Endometrium (tissue), 2 donors: Measurements from ENCODE around the gene ZNF45.
"Not testable (repeated sequence)": the region's sequence is repeated elsewhere in the genome, so short reads cannot be mapped to it uniquely, and the experiment has no call there.

ENCODE experiments used
- FAIRE-seq: peaks from 2 replicates; lab custom pipeline; 2012; peaks lifted over from hg19 to GRCh38; lab: Jason Lieb, UNC
- donor health status: control.
- donor health status: control.

Gene ZNF45

GRCh38 chr19:43934985-43935708 lies at the start of gene ZNF45:
ZNF45 (minus strand) TSS chr19:43935282; CDS start chr19:43922185, 13,097 bp downstream.
- FAIRE-seq, result peak; percentile 53

- FAIRE-seq, result no peak
Measured at GRCh38 chr19:43984687-43985000, 49.6 kb upstream of the ZNF45 start.

GRCh38 chr19:43983912-43984686 lies 49.0 kb upstream of the ZNF45 start, which contains the start of gene ZNF155:
ZNF155 (plus strand) TSS chr19:43984188; CDS start chr19:43988544, 4,356 bp downstream.
- peak; percentile 95 for FAIRE-seq

DNA sequence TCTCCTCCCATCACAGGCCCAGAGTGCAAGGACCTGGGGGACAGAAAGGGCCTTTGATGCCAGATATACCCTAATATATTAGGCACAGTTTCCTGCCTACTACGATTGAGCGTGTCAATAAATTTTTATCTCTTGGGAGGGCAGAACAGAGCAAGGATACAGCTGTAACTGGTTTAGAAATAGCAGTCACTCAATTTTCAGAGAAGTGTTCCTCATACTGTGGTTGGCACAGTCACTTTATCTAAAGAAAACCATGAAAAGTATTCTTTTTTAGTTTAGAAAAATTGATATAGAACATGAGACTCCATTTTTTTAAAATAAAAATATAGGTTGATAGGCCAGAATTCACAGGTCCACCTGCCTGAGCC lies 48.4 kb upstream of the ZNF45 start:
- no peak for FAIRE-seq

- no peak for FAIRE-seq
Measured at GRCh38 chr19:43976732-43977131, 41.6 kb upstream of the ZNF45 start.

DNA sequence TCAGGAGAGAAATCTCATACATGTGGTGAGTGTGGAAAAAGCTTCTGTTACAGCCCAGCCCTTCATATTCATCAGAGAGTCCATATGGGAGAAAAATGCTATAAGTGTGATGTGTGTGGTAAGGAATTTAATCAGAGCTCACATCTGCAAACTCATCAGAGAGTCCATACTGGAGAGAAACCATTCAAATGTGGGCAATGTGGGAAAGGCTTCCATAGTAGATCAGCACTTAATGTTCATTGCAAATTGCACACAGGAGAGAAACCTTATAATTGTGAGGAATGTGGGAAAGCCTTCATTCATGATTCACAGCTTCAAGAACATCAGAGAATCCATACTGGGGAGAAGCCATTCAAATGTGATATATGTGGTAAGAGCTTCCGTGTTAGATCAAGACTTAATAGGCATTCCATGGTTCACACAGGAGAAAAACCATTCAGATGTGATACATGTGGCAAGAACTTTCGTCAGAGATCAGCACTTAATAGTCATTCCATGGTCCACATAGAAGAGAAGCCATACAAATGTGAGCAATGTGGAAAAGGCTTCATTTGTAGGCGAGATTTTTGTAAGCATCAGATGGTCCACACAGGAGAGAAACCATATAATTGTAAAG lies 31.1 kb upstream of the ZNF45 start:
- FAIRE-seq, result no peak

- FAIRE-seq, result no peak
Measured at GRCh38 chr19:43960411-43960810, 25.3 kb upstream of the ZNF45 start.

GRCh38 chr19:43957891-43958290 lies 22.8 kb upstream of the ZNF45 start:
- no peak for FAIRE-seq

GRCh38 chr19:43956827-43957226 lies 21.7 kb upstream of the ZNF45 start:
- FAIRE-seq, result no peak

DNA sequence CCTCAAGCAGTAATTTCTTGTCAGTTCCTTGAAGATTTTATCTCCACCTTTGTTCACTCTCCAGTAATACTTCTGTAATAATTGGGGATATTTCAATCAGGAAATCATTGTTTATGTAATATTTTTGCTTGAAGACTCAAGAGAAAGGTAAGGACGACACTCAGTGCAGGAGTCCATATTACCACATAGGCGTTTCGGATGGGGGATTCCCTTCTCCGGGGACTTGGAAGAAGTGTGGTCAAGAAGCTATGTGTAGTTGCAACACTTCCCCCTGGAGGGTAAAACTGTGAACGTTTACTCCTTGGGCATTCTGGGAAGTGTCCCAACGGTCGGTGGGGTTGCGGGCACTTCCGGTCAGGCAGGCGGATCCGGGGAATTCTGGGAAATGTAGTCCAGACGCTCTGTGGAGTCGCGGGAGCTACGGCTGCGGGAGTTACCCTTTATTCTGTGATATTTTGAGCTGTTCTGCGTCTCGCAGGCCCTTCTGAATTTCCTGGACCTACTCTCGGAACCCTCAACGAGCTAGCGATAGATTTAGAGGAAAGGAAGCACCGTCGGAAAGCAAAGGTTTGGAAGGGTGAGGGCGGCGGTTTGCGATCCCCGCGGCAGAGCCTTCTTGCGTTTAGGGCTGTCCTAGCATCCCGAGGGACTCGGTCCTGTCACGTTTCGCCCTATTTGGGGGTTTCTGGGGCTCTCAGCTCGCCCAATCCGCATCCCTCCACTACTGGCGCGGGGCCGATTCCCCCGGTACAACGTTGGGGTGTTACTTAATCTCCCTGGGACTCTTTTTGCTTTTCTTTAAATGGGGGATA lies 16.0 kb upstream of the ZNF45 start, which contains the start of gene ZNF221:
Gene ZNF221 (plus strand): TSS at position 395 of the 812 bp plus-strand sequence. CDS start 11,499 bp downstream, outside the sequence.
- peak; percentile 92 for FAIRE-seq

DNA sequence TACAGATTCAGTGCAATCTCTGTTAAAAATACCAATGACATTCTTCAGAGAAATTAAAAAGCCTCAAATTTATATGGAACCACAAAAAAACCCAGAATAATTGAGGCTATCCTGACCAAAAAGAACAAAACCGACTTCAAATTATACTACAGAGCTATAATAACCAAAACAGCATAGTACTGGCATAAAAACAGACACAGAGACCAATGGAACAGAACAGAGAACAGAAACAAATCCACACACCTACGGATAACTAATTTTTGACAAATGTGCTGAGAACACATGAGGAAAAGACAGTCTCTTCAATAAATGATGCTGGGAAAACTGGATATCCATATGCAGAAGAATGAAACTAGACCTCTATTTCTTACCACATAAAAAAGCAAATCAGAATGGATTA lies 14.7 kb upstream of the ZNF45 start:
- FAIRE-seq, result not testable (repeated sequence)

- FAIRE-seq, result not testable (repeated sequence)
Measured at GRCh38 chr19:43947412-43947811, 12.3 kb upstream of the ZNF45 start.

DNA sequence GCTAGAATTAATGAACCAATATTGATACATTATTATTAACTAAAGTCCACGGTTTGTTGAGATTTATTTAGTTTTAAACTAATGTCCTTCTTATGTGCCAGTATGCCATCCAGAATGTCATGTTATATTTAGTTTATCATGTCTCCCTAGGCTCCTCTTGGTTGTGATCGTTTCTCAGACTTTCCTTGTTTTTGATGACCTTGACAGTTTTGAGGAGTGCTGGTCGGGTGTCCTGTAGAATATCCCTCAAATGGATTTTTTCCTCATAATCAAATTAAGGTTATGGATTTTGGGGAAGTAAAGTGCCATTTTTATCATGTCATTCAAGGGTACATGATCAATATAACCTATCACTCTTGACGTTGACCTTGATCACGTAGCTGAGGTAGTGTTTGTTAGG lies 6.1 kb upstream of the ZNF45 start:
- no peak for FAIRE-seq

GRCh38 chr19:43940719-43941118 lies 5.6 kb upstream of the ZNF45 start:
- no peak for FAIRE-seq

DNA sequence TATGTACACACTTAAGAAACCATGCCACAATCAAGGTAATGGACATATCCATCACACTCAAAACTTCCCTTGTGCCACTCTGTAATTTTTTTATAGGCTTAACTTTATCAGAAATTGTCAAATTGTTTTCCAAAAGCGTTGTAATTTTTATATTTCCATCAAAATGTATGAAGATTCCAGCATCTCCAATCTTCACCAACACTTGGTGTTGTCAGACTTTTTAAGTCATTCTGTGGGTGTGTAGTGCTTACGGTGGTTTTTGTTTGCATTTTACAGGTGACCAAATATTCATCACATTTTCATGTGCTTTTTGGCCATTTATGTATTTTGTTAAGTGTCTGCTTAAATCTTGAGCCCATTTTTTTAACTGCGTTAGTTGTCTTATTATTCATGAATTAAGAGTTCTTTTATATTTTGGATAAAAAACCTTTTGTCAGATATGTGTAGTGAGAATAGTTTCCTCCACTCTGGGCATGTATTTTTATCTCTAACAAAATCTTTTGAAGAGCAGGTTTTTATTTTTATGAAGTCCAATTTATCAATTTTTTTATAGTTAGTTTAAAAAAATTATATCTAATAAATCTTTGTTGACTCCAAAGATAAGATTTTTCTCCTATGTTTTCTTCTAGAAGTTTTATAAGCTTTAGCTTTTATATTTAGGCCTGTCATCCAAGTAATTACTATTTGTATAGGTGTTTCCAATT lies 4.6 kb upstream of the ZNF45 start:
- FAIRE-seq, result no peak

DNA sequence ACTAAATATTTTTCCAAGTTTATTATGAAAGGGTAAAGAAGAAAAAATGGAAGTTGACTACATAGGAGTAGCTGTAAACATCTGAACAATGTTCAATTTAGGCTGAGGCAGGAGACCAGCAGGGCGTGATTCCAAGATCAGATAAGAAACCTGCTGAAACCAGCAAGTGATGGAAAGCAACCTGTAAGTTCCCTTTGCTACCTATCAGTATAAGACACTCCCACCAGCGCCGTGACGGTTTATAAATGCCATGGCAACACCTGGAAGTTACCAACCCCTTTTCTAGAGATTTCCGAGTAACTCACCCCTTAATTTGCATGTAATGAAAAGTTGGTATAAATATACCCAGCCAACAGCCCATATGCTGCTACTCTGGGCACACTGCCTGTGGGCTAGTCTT lies 1.1 kb upstream of the ZNF45 start:
- no peak for FAIRE-seq

GRCh38 chr19:43934055-43934984 lies 762 bp downstream of the ZNF45 start:
- FAIRE-seq, result peak; percentile 51

GRCh38 chr19:43928820-43929219 lies 6.3 kb downstream of the ZNF45 start:
- FAIRE-seq, result no peak

GRCh38 chr19:43923875-43924274 lies 11.2 kb downstream of the ZNF45 start:
- no peak for FAIRE-seq

- FAIRE-seq, result no peak
Measured at GRCh38 chr19:43914051-43914450, 21.0 kb downstream of the ZNF45 start.
